Keratinocyte (primary cell): Measurements from ENCODE around the gene BTG3. TPM values are rescaled to one million over a fixed set of nuclear protein-coding genes. Genes with fewer than 3 reads are reported as not detected.

ENCODE experiments used
- DNase-seq: peaks from one replicate; pipeline ENCODE4 v3.0.0-alpha.2; 2011; ENCODE audit warnings: low read depth, missing footprints, low spot score
- FAIRE-seq: peaks from 2 replicates; lab custom pipeline; 2011; peaks lifted over from hg19 to GRCh38; lab: Jason Lieb, UNC
- H2AFZ ChIP-seq: 2 replicates; pipeline ENCODE4 v1.6.0; 2012; ENCODE audit warnings: low read length, control low read depth, inconsistent platforms; ENCODE audit not compliant: control insufficient read depth
- H3K27ac ChIP-seq: 2 replicates; pipeline ENCODE4 v1.5.1; 2011; ENCODE audit warnings: low read length; ENCODE audit not compliant: control insufficient read depth, insufficient read depth
- H3K27me3 ChIP-seq: 3 replicates; pipeline ENCODE4 v1.6.0; 2011; ENCODE audit warnings: low read length; ENCODE audit not compliant: control insufficient read depth, insufficient read depth; ENCODE audit errors: extremely low read depth
- H3K36me3 ChIP-seq, 2 experiments: 2 replicates in 1 of 2; 3 replicates in 1 of 2; pipeline ENCODE4 v1.5.1; 2011; ENCODE audit warnings: low read length in 2 of 2, mild to moderate bottlenecking in 1 of 2; ENCODE audit not compliant: control insufficient read depth in 2 of 2, insufficient read depth in 2 of 2; ENCODE audit errors: extremely low read depth in 1 of 2
- H3K4me1 ChIP-seq: 3 replicates; pipeline ENCODE4 v1.5.1; 2011; ENCODE audit warnings: low read length; ENCODE audit not compliant: control insufficient read depth, insufficient read depth; ENCODE audit errors: extremely low read depth
- H3K4me2 ChIP-seq: 3 replicates; pipeline ENCODE4 v1.6.0; 2011; ENCODE audit warnings: low read depth, low read length; ENCODE audit not compliant: control insufficient read depth, insufficient read depth; ENCODE audit errors: extremely low read depth
- H3K4me3 ChIP-seq, 3 experiments: fragments of 200-600 bp in 1 of 3; sonication (generic) in 1 of 3; 2 replicates in 2 of 3; 3 replicates in 1 of 3; pipeline ENCODE4 v1.5.1; 2011 to 2016; ENCODE audit warnings: low read length in 3 of 3, mild to moderate bottlenecking in 3 of 3, control low read depth in 2 of 3, inconsistent platforms in 1 of 3, low read depth in 1 of 3, mixed read lengths in 1 of 3, mixed run types in 1 of 3, moderate library complexity in 1 of 3; ENCODE audit not compliant: control insufficient read depth in 2 of 3, insufficient read depth in 2 of 3; ENCODE audit errors: extremely low read depth in 1 of 3
- H3K79me2 ChIP-seq: 2 replicates; pipeline ENCODE4 v1.6.0; 2012; ENCODE audit warnings: low read length; ENCODE audit not compliant: control insufficient read depth, insufficient read depth
- H3K9ac ChIP-seq: 3 replicates; pipeline ENCODE4 v1.6.0; 2011; ENCODE audit warnings: low read length; ENCODE audit not compliant: control insufficient read depth, insufficient read depth; ENCODE audit errors: extremely low read depth
- H3K9me1 ChIP-seq: 3 replicates; pipeline ENCODE4 v1.6.0; 2011; ENCODE audit warnings: low read length; ENCODE audit not compliant: control insufficient read depth, insufficient read depth; ENCODE audit errors: extremely low read depth
- H3K9me3 ChIP-seq: 2 replicates; pipeline ENCODE4 v1.5.1; 2012; ENCODE audit warnings: low read depth, low read length; ENCODE audit not compliant: control insufficient read depth
- H4K20me1 ChIP-seq: 3 replicates; pipeline ENCODE4 v1.6.0; 2011; ENCODE audit warnings: low read length; ENCODE audit not compliant: control insufficient read depth, insufficient read depth; ENCODE audit errors: extremely low read depth
- CTCF ChIP-seq, 3 experiments: IDR thresholded peaks in 1 of 3; conservative IDR thresholded peaks in 1 of 3; optimal IDR thresholded peaks in 1 of 3; 2 replicates in 2 of 3; 3 replicates in 1 of 3; pipeline versions ENCODE3 to v1.5.1; 2011; ENCODE audit warnings: low read length in 3 of 3, mild to moderate bottlenecking in 3 of 3, moderate library complexity in 2 of 3, control low read depth in 1 of 3, inconsistent platforms in 1 of 3; ENCODE audit not compliant: insufficient read depth in 2 of 3; ENCODE audit errors: extremely low read depth in 1 of 3
- EZH2 ChIP-seq: IDR thresholded peaks from one replicate; pipeline ENCODE4 v1.6.1; 2012; ENCODE audit warnings: inconsistent platforms, mild to moderate bottlenecking, low read length, moderate library complexity
- dilution Hi-C: fragments of 300-500 bp; cut with MboI; formaldehyde crosslinking; loops from one replicate; pipeline ENCODE4 v1.7.0; 2020; ENCODE audit warnings: low sequenced_read_pairs; ENCODE audit not compliant: extremely low pct_ligation_motif_present
- polyA plus RNA-seq, 5 experiments: library from polyadenylated mRNA; depleted of rRNA in 3 of 5; stranded (reverse) in 3 of 5; stranded (forward) in 1 of 5; unstranded in 1 of 5; fragments of >200 nt; gene quantifications; 1 replicate in 1 of 5; 2 replicates in 3 of 5; 3 replicates in 1 of 5; pipeline versions ENCODE4 v1.2.1 to v1.2.3, GENCODE V29; 2011 to 2012; ENCODE audit warnings: missing spikeins in 2 of 5, low read depth in 1 of 5, low replicate concordance in 1 of 5

Gene BTG3
- polyA plus RNA-seq, 1 donor (not counting 4 experiments of a cell fraction or from before 2014, with no cell fraction given): 51.2 TPM

GRCh38 chr21:17609681-17610080 lies 3.0 kb downstream of the BTG3 start:
- Histone ChIP-seq H3K36me3 (peaks cover 4 to 5% of the 10 kb centered on the region in 2 experiments), H3K27me3 (no peaks in the 10 kb centered on the region), H3K9ac (no peak overlapping the region), H4K20me1 (no peaks in the 10 kb centered on the region), H3K4me1 (peaks cover 36% of the 10 kb centered on the region), H3K9me3 (no peaks in the 10 kb centered on the region), H3K4me2 (no peak overlapping the region), H3K27ac (no peak overlapping the region), H2AFZ (no peak overlapping the region), H3K9me1 (no peaks in the 10 kb centered on the region), H3K4me3 (no peak overlapping the region), H3K79me2 (peaks cover 66% of the 10 kb centered on the region)
- no peak for DNase-seq
- dilution Hi-C loops: no loop called here
- TF ChIP-seq EZH2: no peak
- no peak for TF ChIP-seq CTCF (optimal IDR thresholded peaks at IDR 0.05 in 1 of 3, IDR thresholded peaks at IDR 0.05 in 1 of 3, conservative IDR thresholded peaks at IDR 0.05 in 1 of 3; ENCODE audit: extremely low read depth in 1 of 3, insufficient read depth in 2 of 3, low read length in 3 of 3)
- FAIRE-seq: no peak

- Histone ChIP-seq H3K9me3 (no peaks in the 10 kb centered on the region), H3K27me3 (no peaks in the 10 kb centered on the region), H3K4me3 (peak overlapping the region in 2 of 3 experiments; percentile 1 to 5), H3K4me1 (peaks cover 32% of the 10 kb centered on the region), H3K27ac (peak overlapping the region; percentile 74), H3K79me2 (peaks cover 72% of the 10 kb centered on the region), H3K36me3 (peaks cover 4 to 19% of the 10 kb centered on the region in 2 experiments), H3K4me2 (peak overlapping the region; percentile 29), H3K9ac (peak overlapping the region; percentile 53), H4K20me1 (no peaks in the 10 kb centered on the region), H3K9me1 (no peaks in the 10 kb centered on the region), H2AFZ (no peak overlapping the region)
- DNase-seq: no peak
- peak; percentile 55 for FAIRE-seq
- dilution Hi-C loops: no loop called here
- no peak for TF ChIP-seq CTCF (optimal IDR thresholded peaks at IDR 0.05 in 1 of 3, IDR thresholded peaks at IDR 0.05 in 1 of 3, conservative IDR thresholded peaks at IDR 0.05 in 1 of 3; ENCODE audit: extremely low read depth in 1 of 3, insufficient read depth in 2 of 3, low read length in 3 of 3)
- TF ChIP-seq EZH2: no peak
Observed at GRCh38 chr21:17607684-17608083, 5.0 kb downstream of the BTG3 start.
